Erythroblast (primary cell): ENCODE measurements around the gene ASAP2.

Experiments used
- GATA1 ChIP-seq: IDR thresholded peaks from 2 replicates; pipeline ENCODE4 v1.6.1; 2011; ENCODE audit warnings: low read depth, mild to moderate bottlenecking, control low read depth, low read length, moderate library complexity
- POLR2A ChIP-seq: IDR thresholded peaks from 2 replicates; pipeline ENCODE4 v1.6.1; 2011; ENCODE audit warnings: mild to moderate bottlenecking, low read length

DNA sequence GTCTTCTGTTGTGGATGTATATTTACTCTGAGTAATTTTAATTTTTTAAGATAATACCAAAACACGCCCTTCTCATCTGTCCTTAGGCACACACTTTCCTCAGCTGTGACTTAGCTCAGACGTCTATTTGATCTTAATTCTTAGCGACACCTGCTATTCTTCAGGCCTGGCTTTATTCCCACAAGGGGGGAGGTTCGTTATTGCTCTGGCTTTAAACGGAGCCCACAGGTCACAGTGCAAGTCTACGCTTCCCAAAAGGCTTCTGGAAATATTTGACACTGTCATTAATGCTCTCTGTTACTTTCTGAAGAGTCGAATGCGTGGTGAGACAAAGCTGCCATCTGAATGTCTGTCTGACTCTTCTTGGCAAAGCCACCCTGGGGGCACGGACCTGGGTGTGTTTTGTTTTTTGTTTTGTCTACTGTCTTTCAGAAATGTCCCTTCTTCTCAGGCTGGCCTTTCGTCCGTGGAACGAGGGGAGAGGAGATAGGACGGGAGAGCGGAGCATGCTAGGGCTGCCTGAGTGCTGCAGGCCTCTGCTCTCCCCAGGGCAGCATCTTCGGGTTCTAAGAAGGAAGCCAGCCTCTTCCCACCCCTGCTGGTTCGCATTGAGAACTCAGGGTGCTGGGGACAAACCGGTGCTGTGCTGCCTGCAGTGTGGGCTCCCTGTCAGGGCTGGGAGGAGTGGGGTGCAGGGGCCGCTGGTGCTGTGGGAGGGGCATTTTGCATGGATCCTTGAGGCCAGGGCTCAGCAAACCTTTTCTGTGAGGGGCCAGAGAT, 61.9 kb downstream of the ASAP2 start:
- TF ChIP-seq POLR2A, result no peak
- no peak for TF ChIP-seq GATA1
